BLaER1 treated with 17β-estradiol and CSF1 and Interleukin-3, amounts not matched to agents 10 nM and 100 nM (cell line): ENCODE data around the gene GPR55.

Source experiments
- H3K27ac ChIP-seq, 11 experiments: shearing (Covaris generic); formaldehyde crosslinking; 2 replicates each; pipeline ENCODE4 v1.8.1; 2022
- H3K27me3 ChIP-seq, 11 experiments: shearing (Covaris generic); formaldehyde crosslinking; 2 replicates each; pipeline ENCODE4 v1.8.1; 2022
- H3K36me3 ChIP-seq, 11 experiments: shearing (Covaris generic); formaldehyde crosslinking; 2 replicates each; pipeline ENCODE4 v1.8.1; 2022
- H3K4me1 ChIP-seq, 10 experiments: shearing (Covaris generic); formaldehyde crosslinking; 2 replicates each; pipeline ENCODE4 v1.8.1; 2022
- H3K4me2 ChIP-seq, 11 experiments: shearing (Covaris generic); formaldehyde crosslinking; 2 replicates each; pipeline ENCODE4 v1.8.1; 2022
- H3K4me3 ChIP-seq, 10 experiments: shearing (Covaris generic); formaldehyde crosslinking; 2 replicates each; pipeline ENCODE4 v1.8.1; 2022
- H3K9ac ChIP-seq, 11 experiments: shearing (Covaris generic); formaldehyde crosslinking; 2 replicates each; pipeline ENCODE4 v1.8.1; 2022
- H3K9me3 ChIP-seq, 11 experiments: shearing (Covaris generic); formaldehyde crosslinking; replicated peaks in 1 of 11; 2 replicates each; pipeline ENCODE4 v1.8.1; 2022
- H4K20me1 ChIP-seq, 11 experiments: shearing (Covaris generic); formaldehyde crosslinking; 2 replicates each; pipeline ENCODE4 v1.8.1; 2022
- Cebpa-rat ChIP-seq, 11 experiments: shearing (Covaris generic); IDR thresholded peaks; 2 replicates each; pipeline ENCODE4 v1.8.1; 2022

Gene GPR55

GRCh38 chr2:230904856-230905447 lies 20.1 kb downstream of the GPR55 start:
- Histone ChIP-seq H3K4me1 (peaks cover 46 to 60% (median 54%) of the 10 kb centered on the region in 10 experiments), H3K9me3 (peaks cover 0 to 2% (median 0%) of the 10 kb centered on the region in 11 experiments; a peak in 1 of 22 replicates), H3K27ac (no peak overlapping the region), H3K27me3 (no peaks in the 10 kb centered on the region), H3K4me2 (peak overlapping the region; percentile 35 to 98 (median 95); a peak in 16 of 22 replicates), H3K36me3 (no peaks in the 10 kb centered on the region), H3K4me3 (no peak overlapping the region), H3K9ac (no peak overlapping the region; a peak in 1 of 22 replicates), H4K20me1 (no peaks in the 10 kb centered on the region; a peak in 1 of 22 replicates)
- TF ChIP-seq Cebpa-rat (IDR thresholded peaks at IDR 0.05): no peak

- Histone ChIP-seq H3K9me3 (no peaks in the 10 kb centered on the region), H3K9ac (no peak overlapping the region), H3K27ac (no peak overlapping the region), H3K27me3 (no peaks in the 10 kb centered on the region), H4K20me1 (no peaks in the 10 kb centered on the region; a peak in 1 of 22 replicates), H3K4me3 (no peak overlapping the region), H3K4me2 (no peak overlapping the region), H3K4me1 (peaks cover 31 to 54% (median 40%) of the 10 kb centered on the region in 10 experiments), H3K36me3 (no peaks in the 10 kb centered on the region)
- no peak for TF ChIP-seq Cebpa-rat (IDR thresholded peaks at IDR 0.05)
Observed at GRCh38 chr2:230903231-230904150, 21.6 kb downstream of the GPR55 start.

GRCh38 chr2:230902180-230902899 lies 22.7 kb downstream of the GPR55 start:
- peaks cover 20 to 44% (median 29%) of the 10 kb centered on the region in 10 experiments for H3K4me1 ChIP-seq
- H3K27me3 ChIP-seq: no peaks in the 10 kb centered on the region
- no peak overlapping the region for H3K4me3 ChIP-seq
- H3K27ac ChIP-seq: no peak overlapping the region
- H3K9ac ChIP-seq: no peak overlapping the region
- no peak for TF ChIP-seq Cebpa-rat (IDR thresholded peaks at IDR 0.05)
- no peak overlapping the region; a peak in 1 of 22 replicates for H3K4me2 ChIP-seq
- H4K20me1 ChIP-seq: no peaks in the 10 kb centered on the region; a peak in 1 of 22 replicates
- no peaks in the 10 kb centered on the region for H3K36me3 ChIP-seq
- H3K9me3 ChIP-seq: no peaks in the 10 kb centered on the region

GRCh38 chr2:230901006-230901405 lies 24.0 kb downstream of the GPR55 start:
- Histone ChIP-seq H3K9me3 (no peaks in the 10 kb centered on the region), H3K4me3 (no peak overlapping the region), H3K27ac (no peak overlapping the region), H3K4me2 (no peak overlapping the region), H3K9ac (no peak overlapping the region), H3K36me3 (no peaks in the 10 kb centered on the region), H3K27me3 (no peaks in the 10 kb centered on the region), H3K4me1 (peaks cover 10 to 42% (median 22%) of the 10 kb centered on the region in 10 experiments), H4K20me1 (peaks cover 0 to 3% (median 0%) of the 10 kb centered on the region in 11 experiments; a peak in 1 of 22 replicates)
- no peak for TF ChIP-seq Cebpa-rat (IDR thresholded peaks at IDR 0.05)

GRCh38 chr2:230900336-230900995 lies 24.6 kb downstream of the GPR55 start:
- H4K20me1 ChIP-seq: peaks cover 0 to 3% (median 0%) of the 10 kb centered on the region in 11 experiments; a peak in 1 of 22 replicates
- H3K9me3 ChIP-seq: no peaks in the 10 kb centered on the region
- H3K4me3 ChIP-seq: no peak overlapping the region
- peaks cover 4 to 42% (median 22%) of the 10 kb centered on the region in 10 experiments; a peak in 19 of 20 replicates for H3K4me1 ChIP-seq
- no peak overlapping the region for H3K9ac ChIP-seq
- no peaks in the 10 kb centered on the region for H3K36me3 ChIP-seq
- no peaks in the 10 kb centered on the region for H3K27me3 ChIP-seq
- H3K27ac ChIP-seq: no peak overlapping the region
- no peak overlapping the region for H3K4me2 ChIP-seq
- no peak for TF ChIP-seq Cebpa-rat (IDR thresholded peaks at IDR 0.05)

GRCh38 chr2:230899786-230900185 lies 25.3 kb downstream of the GPR55 start:
- H4K20me1 ChIP-seq: peaks cover 0 to 3% (median 0%) of the 10 kb centered on the region in 11 experiments; a peak in 1 of 22 replicates
- no peaks in the 10 kb centered on the region for H3K27me3 ChIP-seq
- H3K4me3 ChIP-seq: no peak overlapping the region
- no peak for TF ChIP-seq Cebpa-rat (IDR thresholded peaks at IDR 0.05)
- no peaks in the 10 kb centered on the region for H3K36me3 ChIP-seq
- H3K27ac ChIP-seq: no peak overlapping the region
- 0 out of 22 replicates have a peak overlapping the region, but pooled peaks of 1 of the 11 experiments have one; percentile 9 for H3K9ac ChIP-seq
- peaks cover under 1 to 42% (median 22%) of the 10 kb centered on the region in 10 experiments; a peak in 19 of 20 replicates for H3K4me1 ChIP-seq
- H3K9me3 ChIP-seq: no peaks in the 10 kb centered on the region
- peak overlapping the region in 1 of 11 experiments; percentile 25; a peak in 1 of 22 replicates for H3K4me2 ChIP-seq

GRCh38 chr2:230899287-230899686 lies 25.8 kb downstream of the GPR55 start:
- peaks cover 0 to 4% (median 0%) of the 10 kb centered on the region in 11 experiments; a peak in 2 of 22 replicates for H4K20me1 ChIP-seq
- no peaks in the 10 kb centered on the region for H3K36me3 ChIP-seq
- peak overlapping the region in 5 of 11 experiments; percentile 0 to 25 (median 12); a peak in 6 of 22 replicates for H3K4me2 ChIP-seq
- H3K9ac ChIP-seq: peak overlapping the region in 1 of 11 experiments; percentile 9; a peak in 1 of 22 replicates
- H3K4me3 ChIP-seq: no peak overlapping the region
- H3K4me1 ChIP-seq: peaks cover 5 to 44% (median 25%) of the 10 kb centered on the region in 10 experiments
- H3K27ac ChIP-seq: no peak overlapping the region
- H3K27me3 ChIP-seq: no peaks in the 10 kb centered on the region
- H3K9me3 ChIP-seq: no peaks in the 10 kb centered on the region
- no peak for TF ChIP-seq Cebpa-rat (IDR thresholded peaks at IDR 0.05)

- H3K27ac ChIP-seq: no peak overlapping the region
- no peaks in the 10 kb centered on the region for H3K36me3 ChIP-seq
- peaks cover 11 to 50% (median 31%) of the 10 kb centered on the region in 10 experiments for H3K4me1 ChIP-seq
- peak overlapping the region in 3 of 11 experiments; percentile 0 to 25 (median 12); a peak in 4 of 22 replicates for H3K4me2 ChIP-seq
- no peak overlapping the region for H3K4me3 ChIP-seq
- H3K9me3 ChIP-seq: no peaks in the 10 kb centered on the region
- TF ChIP-seq Cebpa-rat (IDR thresholded peaks at IDR 0.05): no peak
- H3K9ac ChIP-seq: no peak overlapping the region
- peaks cover 0 to 9% (median 0%) of the 10 kb centered on the region in 11 experiments; a peak in 2 of 22 replicates for H4K20me1 ChIP-seq
- no peaks in the 10 kb centered on the region for H3K27me3 ChIP-seq
Observed at GRCh38 chr2:230898713-230899091, 26.3 kb downstream of the GPR55 start.
